Measurements from ENCODE around the gene CAPN10. TPM values are rescaled to one million over a fixed set of nuclear protein-coding genes. Genes with fewer than 3 reads are reported as not detected.

Gene CAPN10
- total and polyA plus RNA-seq, 4 donors = 15.0 to 50.8 (median 41.8) TPM

DNA sequence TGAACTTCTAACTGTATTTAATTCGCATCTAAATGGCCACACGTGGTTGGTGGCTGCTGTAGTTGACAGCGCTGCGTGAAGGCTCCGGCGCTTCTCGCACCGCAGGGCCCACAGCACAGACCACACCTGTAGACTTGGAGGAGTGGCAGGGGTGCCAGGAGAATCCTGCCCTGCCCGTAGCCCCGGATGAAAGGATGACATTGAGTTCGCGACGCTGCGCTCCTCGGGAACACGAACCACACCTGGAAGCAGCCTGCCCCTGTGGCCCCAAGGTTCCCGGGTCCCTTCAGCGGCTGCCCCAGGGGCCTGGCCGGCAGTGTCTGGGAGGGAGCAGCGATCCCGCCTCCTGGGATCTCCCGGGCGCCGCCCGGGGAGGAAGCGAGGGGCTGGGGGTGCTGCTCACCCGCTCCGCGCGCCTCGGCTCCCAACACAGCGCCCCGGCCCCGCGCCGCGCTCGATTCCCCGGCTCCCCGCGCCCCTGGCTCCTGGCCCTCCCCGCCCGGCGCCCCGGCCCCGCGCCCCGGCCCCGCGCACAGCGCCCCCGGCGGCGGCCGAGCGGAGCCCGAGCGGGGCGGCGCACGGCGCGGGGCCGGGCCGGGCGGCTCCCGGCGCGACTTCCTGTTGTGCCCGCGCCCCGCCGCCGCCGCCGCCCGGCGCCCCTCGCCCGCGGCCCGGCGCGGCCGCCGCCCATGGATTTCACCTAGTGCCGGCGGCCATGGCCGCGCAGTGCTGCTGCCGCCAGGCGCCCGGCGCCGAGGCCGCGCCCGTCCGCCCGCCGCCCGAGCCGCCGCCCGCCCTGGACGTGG, 18.5 kb upstream of the CAPN10 start, which contains the start of gene RNPEPL1:
Gene RNPEPL1, plus strand, starts transcription at position 613 of the 806 bp plus-strand sequence. Its CDS starts 103 bp downstream, at position 716.
- Histone ChIP-seq H3K4me1 (ENCODE audit: control insufficient read depth, insufficient read depth, low read length) (peaks cover 53% of the 10 kb centered on the region), H3K4me3 (ENCODE audit: low read depth, low read length) (peak within 1 kb of the TSS; percentile 73), H3K27ac (ENCODE audit: low read depth, low read length) (peak within 1 kb of the TSS; percentile 64), H3K36me3 (ENCODE audit: control insufficient read depth, insufficient read depth, low read length) (peaks cover 51% of the 10 kb centered on the region), H3K27me3 (ENCODE audit: control insufficient read depth, insufficient read depth, low read length) (no peaks in the 10 kb centered on the region), H3K9me3 (ENCODE audit: control insufficient read depth, insufficient read depth, low read length) (no peaks in the 10 kb centered on the region)
- peak in 2 of 6 donors; percentile 70 to 75 for DNase-seq (ENCODE audit: low read depth in 4 of 6, low spot score in 6 of 6)
- under 1% methylated on average over 106 of the region's 106 CpGs for WGBS (ENCODE audit: insufficient coverage)

DNA sequence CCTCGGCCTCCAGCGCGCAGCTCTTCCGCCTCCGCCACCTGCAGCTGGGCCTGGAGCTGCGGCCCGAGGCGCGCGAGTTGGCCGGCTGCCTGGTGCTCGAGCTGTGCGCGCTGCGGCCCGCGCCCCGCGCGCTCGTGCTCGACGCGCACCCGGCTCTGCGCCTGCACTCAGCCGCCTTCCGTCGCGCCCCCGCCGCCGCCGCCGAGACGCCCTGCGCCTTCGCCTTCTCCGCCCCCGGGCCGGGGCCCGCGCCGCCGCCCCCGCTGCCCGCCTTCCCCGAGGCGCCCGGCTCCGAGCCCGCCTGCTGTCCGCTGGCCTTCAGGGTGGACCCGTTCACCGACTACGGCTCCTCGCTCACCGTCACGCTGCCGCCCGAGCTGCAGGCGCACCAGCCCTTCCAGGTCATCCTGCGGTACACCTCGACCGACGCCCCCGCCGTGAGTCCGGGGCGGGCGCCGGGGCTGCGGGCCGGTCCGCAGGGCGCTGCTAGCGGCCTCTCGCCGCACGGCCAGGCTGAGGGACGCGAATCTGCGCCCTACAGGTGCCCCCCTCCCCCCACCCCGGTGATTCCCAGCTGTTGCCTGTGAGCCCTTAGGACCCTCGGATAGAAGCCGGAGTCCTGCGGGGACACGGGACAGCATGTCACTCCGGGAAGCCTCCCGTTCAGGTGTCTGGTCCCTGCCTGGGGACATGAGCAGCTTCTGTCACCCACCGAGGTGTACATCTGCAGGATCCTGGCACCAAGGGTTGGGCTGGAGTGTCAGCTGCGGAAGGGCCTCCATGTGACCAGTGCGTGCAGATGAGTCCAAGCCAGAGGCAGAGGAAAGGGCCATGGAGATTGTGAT, 17.6 kb upstream of the CAPN10 start:
- Histone ChIP-seq H3K4me3 (ENCODE audit: low read depth, low read length) (peak overlapping the region; percentile 40), H3K4me1 (ENCODE audit: control insufficient read depth, insufficient read depth, low read length) (peaks cover 53% of the 10 kb centered on the region), H3K27ac (ENCODE audit: low read depth, low read length) (no peak overlapping the region), H3K27me3 (ENCODE audit: control insufficient read depth, insufficient read depth, low read length) (no peaks in the 10 kb centered on the region), H3K9me3 (ENCODE audit: control insufficient read depth, insufficient read depth, low read length) (no peaks in the 10 kb centered on the region), H3K36me3 (ENCODE audit: control insufficient read depth, insufficient read depth, low read length) (peaks cover 56% of the 10 kb centered on the region)
- peak in 4 of 6 donors; percentile 45 to 92 (median 78) for DNase-seq (ENCODE audit: low read depth in 4 of 6, low spot score in 6 of 6)
- WGBS (ENCODE audit: insufficient coverage) = 2% methylated on average over 92 of the region's 93 CpGs

DNA sequence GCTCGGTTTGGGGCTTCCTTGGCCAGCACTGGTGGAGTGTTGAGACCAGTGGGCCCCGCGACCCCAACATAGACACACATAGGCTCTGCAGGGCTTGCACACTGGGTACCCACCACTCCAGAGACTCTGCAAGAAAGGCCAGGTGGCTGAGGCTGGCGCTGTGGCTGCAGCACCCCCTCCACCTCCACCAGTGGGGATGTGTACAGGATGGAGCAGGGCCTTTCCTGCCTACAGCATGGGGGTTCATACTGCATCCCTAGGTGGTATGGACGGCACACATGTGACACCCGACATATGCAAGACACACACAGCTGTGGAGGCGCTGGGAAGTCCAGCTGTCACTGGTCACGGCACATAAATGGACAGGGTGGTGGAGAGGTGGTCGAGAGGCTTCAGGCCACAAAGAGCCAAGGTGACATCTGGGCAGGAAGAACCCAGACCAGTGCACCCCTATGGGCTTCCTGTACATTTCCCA, 17.0 kb upstream of the CAPN10 start:
- peak overlapping the region; percentile 40 for H3K4me3 ChIP-seq (ENCODE audit: low read depth, low read length)
- WGBS (ENCODE audit: insufficient coverage) = 87% methylated on average over 8 of the region's 9 CpGs
- H3K36me3 ChIP-seq (ENCODE audit: control insufficient read depth, insufficient read depth, low read length) = peaks cover 57% of the 10 kb centered on the region
- no peaks in the 10 kb centered on the region for H3K27me3 ChIP-seq (ENCODE audit: control insufficient read depth, insufficient read depth, low read length)
- no peaks in the 10 kb centered on the region for H3K9me3 ChIP-seq (ENCODE audit: control insufficient read depth, insufficient read depth, low read length)
- DNase-seq (ENCODE audit: low read depth in 4 of 6, low spot score in 6 of 6) = no peak
- H3K27ac ChIP-seq (ENCODE audit: low read depth, low read length) = no peak overlapping the region
- H3K4me1 ChIP-seq (ENCODE audit: control insufficient read depth, insufficient read depth, low read length) = peaks cover 53% of the 10 kb centered on the region

- DNase-seq (ENCODE audit: low read depth in 4 of 6, low spot score in 6 of 6) = no peak
- no peaks in the 10 kb centered on the region for H3K9me3 ChIP-seq (ENCODE audit: control insufficient read depth, insufficient read depth, low read length)
- no peak overlapping the region for H3K4me3 ChIP-seq (ENCODE audit: low read depth, low read length)
- WGBS (ENCODE audit: insufficient coverage) = 97% methylated on average over 14 of the region's 15 CpGs
- H3K27ac ChIP-seq (ENCODE audit: low read depth, low read length) = no peak overlapping the region
- peaks cover 60% of the 10 kb centered on the region for H3K36me3 ChIP-seq (ENCODE audit: control insufficient read depth, insufficient read depth, low read length)
- H3K27me3 ChIP-seq (ENCODE audit: control insufficient read depth, insufficient read depth, low read length) = no peaks in the 10 kb centered on the region
- H3K4me1 ChIP-seq (ENCODE audit: control insufficient read depth, insufficient read depth, low read length) = peaks cover 53% of the 10 kb centered on the region
Measured at GRCh38 chr2:240569998-240570530, 16.5 kb upstream of the CAPN10 start.

GRCh38 chr2:240570531-240571313, 15.8 kb upstream of the CAPN10 start:
- Histone ChIP-seq H3K27ac (ENCODE audit: low read depth, low read length) (no peak overlapping the region), H3K4me1 (ENCODE audit: control insufficient read depth, insufficient read depth, low read length) (peaks cover 51% of the 10 kb centered on the region)
- WGBS (ENCODE audit: insufficient coverage) = 93% methylated on average over 11 of the region's 11 CpGs

DNA sequence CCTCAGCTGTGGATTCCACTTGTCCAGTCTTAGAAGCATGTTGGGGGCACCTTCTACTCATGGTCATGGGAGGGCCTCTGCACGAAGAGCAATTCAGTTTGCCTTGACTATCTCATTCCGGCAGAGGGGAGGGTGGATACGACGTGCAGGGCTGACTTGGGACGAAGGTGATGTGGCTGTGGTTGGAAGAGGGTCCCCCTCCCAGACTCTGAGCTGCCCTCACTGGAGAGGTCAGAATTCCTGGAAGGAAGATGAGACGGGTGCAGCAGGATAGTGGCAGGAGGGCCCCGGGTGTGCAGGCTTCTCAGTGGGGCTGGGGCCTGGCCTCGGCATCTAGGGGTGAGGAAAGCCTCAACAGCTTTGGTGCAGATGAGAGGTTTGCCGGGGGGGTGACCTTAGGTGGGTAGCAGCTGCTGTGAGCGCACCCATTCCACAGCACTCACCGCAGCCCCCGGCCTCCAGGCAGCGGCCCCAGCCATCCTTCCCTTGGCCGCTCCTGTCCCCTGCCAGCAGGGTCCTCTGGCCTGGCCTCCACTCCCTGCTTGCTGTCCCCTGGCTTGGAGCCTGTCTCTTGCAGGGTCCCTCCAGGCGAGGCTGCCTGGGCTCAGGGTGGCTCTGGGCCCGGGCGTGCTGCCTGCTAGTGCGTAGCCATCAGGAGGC, 15.1 kb upstream of the CAPN10 start:
- no peak overlapping the region for H3K27ac ChIP-seq (ENCODE audit: low read depth, low read length)
- DNase-seq (ENCODE audit: low read depth in 4 of 6, low spot score in 6 of 6) = no peak
- peaks cover 71% of the 10 kb centered on the region for H3K36me3 ChIP-seq (ENCODE audit: control insufficient read depth, insufficient read depth, low read length)
- WGBS (ENCODE audit: insufficient coverage) = 92% methylated on average over 17 of the region's 18 CpGs
- H3K4me3 ChIP-seq (ENCODE audit: low read depth, low read length) = no peak overlapping the region
- no peaks in the 10 kb centered on the region for H3K9me3 ChIP-seq (ENCODE audit: control insufficient read depth, insufficient read depth, low read length)
- no peaks in the 10 kb centered on the region for H3K27me3 ChIP-seq (ENCODE audit: control insufficient read depth, insufficient read depth, low read length)
- H3K4me1 ChIP-seq (ENCODE audit: control insufficient read depth, insufficient read depth, low read length) = peaks cover 44% of the 10 kb centered on the region

More at GRCh38 chr2:240570531-240571313, 15.8 kb upstream of the CAPN10 start:
- Histone ChIP-seq H3K9me3 (ENCODE audit: control insufficient read depth, insufficient read depth, low read length) (no peaks in the 10 kb centered on the region), H3K4me3 (ENCODE audit: low read depth, low read length) (no peak overlapping the region), H3K27me3 (ENCODE audit: control insufficient read depth, insufficient read depth, low read length) (no peaks in the 10 kb centered on the region), H3K36me3 (ENCODE audit: control insufficient read depth, insufficient read depth, low read length) (peaks cover 64% of the 10 kb centered on the region)
- no peak for DNase-seq (ENCODE audit: low read depth in 4 of 6, low spot score in 6 of 6)

GRCh38 chr2:240572141-240573031, 14.1 kb upstream of the CAPN10 start:
- Histone ChIP-seq H3K27ac (ENCODE audit: low read depth, low read length) (no peak overlapping the region), H3K36me3 (ENCODE audit: control insufficient read depth, insufficient read depth, low read length) (peaks cover 81% of the 10 kb centered on the region), H3K27me3 (ENCODE audit: control insufficient read depth, insufficient read depth, low read length) (no peaks in the 10 kb centered on the region), H3K4me3 (ENCODE audit: low read depth, low read length) (no peak overlapping the region), H3K9me3 (ENCODE audit: control insufficient read depth, insufficient read depth, low read length) (no peaks in the 10 kb centered on the region), H3K4me1 (ENCODE audit: control insufficient read depth, insufficient read depth, low read length) (peaks cover 34% of the 10 kb centered on the region)
- WGBS (ENCODE audit: insufficient coverage) = 90% methylated on average over 30 of the region's 30 CpGs
- no peak for DNase-seq (ENCODE audit: low read depth in 4 of 6, low spot score in 6 of 6)

DNA sequence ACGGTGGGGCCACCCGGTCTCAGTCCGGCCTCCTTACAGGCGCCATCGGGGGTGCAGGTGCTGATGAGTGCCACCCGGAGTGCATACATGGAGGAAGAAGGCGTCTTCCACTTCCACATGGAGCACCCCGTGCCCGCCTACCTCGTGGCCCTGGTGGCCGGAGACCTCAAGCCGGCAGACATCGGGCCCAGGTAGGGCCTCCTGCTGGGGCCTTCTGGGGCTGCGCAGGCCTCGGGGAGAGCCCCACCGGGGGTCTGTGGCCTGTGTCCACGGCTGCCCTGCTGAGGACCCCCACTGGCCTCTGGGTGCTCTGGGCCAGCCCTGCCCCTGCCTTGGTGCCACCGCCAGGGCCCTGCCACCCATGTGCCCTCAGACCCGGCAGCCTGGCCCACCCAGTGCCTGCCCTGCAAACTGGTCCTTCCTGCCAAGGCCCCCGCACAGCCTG, 13.4 kb upstream of the CAPN10 start:
- 91% methylated on average over 20 of the region's 20 CpGs for WGBS (ENCODE audit: insufficient coverage)
- no peak overlapping the region for H3K4me3 ChIP-seq (ENCODE audit: low read depth, low read length)
- H3K36me3 ChIP-seq (ENCODE audit: control insufficient read depth, insufficient read depth, low read length) = peaks cover 88% of the 10 kb centered on the region
- H3K4me1 ChIP-seq (ENCODE audit: control insufficient read depth, insufficient read depth, low read length) = peaks cover 28% of the 10 kb centered on the region
- H3K27ac ChIP-seq (ENCODE audit: low read depth, low read length) = no peak overlapping the region
- H3K9me3 ChIP-seq (ENCODE audit: control insufficient read depth, insufficient read depth, low read length) = no peaks in the 10 kb centered on the region
- no peak for DNase-seq (ENCODE audit: low read depth in 4 of 6, low spot score in 6 of 6)
- H3K27me3 ChIP-seq (ENCODE audit: control insufficient read depth, insufficient read depth, low read length) = no peaks in the 10 kb centered on the region

Data from spinal cord (tissue), 10 donors.